Activated CD4-positive, alpha-beta T cell treated with anti-CD3 and anti-CD28 coated beads for 1 hour (primary cell): Measurements from ENCODE around the gene GUCY2F.

Source experiments
- DNase-seq: peaks from one replicate; pipeline ENCODE4 v3.0.0-alpha.2; 2020

Gene GUCY2F

GRCh38 chrX:109481986-109482385 lies at the start of gene GUCY2F:
GUCY2F (minus strand) TSS chrX:109482086; CDS start chrX:109475936, 6,150 bp downstream.
- DNase-seq, result no peak

GRCh38 chrX:109519001-109519400 lies 37.1 kb upstream of the GUCY2F start:
- no peak for DNase-seq

- no peak for DNase-seq
These were observed 29.2 kb upstream of the GUCY2F start for GRCh38 chrX:109511113-109511512.

GRCh38 chrX:109508915-109509314 lies 27.0 kb upstream of the GUCY2F start:
- DNase-seq, result no peak

GRCh38 chrX:109501176-109501575 lies 19.3 kb upstream of the GUCY2F start:
- no peak for DNase-seq

GRCh38 chrX:109498434-109498833 lies 16.5 kb upstream of the GUCY2F start:
- no peak for DNase-seq

- DNase-seq, result no peak
These were observed 7.3 kb upstream of the GUCY2F start for GRCh38 chrX:109489174-109489573.

- no peak for DNase-seq
These were observed 5.8 kb upstream of the GUCY2F start for GRCh38 chrX:109487640-109488039.

GRCh38 chrX:109485470-109486340 lies 3.8 kb upstream of the GUCY2F start:
- peak; percentile 12 for DNase-seq

GRCh38 chrX:109484886-109485285 lies 3.0 kb upstream of the GUCY2F start:
- DNase-seq, result no peak

GRCh38 chrX:109475174-109475891 lies 6.6 kb downstream of the GUCY2F start:
- no peak for DNase-seq

GRCh38 chrX:109472939-109473735 lies 8.7 kb downstream of the GUCY2F start:
- DNase-seq, result no peak

GRCh38 chrX:109464231-109464630 lies 17.7 kb downstream of the GUCY2F start:
- DNase-seq, result no peak

- no peak for DNase-seq
These were observed 18.1 kb downstream of the GUCY2F start for GRCh38 chrX:109463784-109464183.

- no peak for DNase-seq
These were observed 33.5 kb downstream of the GUCY2F start for GRCh38 chrX:109448282-109448938.

GRCh38 chrX:109441266-109441665 lies 40.6 kb downstream of the GUCY2F start:
- DNase-seq, result no peak

- DNase-seq, result no peak
These were observed 41.4 kb downstream of the GUCY2F start for GRCh38 chrX:109440475-109440874.

- no peak for DNase-seq
These were observed 72.7 kb downstream of the GUCY2F start for GRCh38 chrX:109409181-109409580.

- DNase-seq, result no peak
These were observed 78.0 kb downstream of the GUCY2F start for GRCh38 chrX:109403922-109404321.

- DNase-seq, result no peak
These were observed 82.1 kb downstream of the GUCY2F start for GRCh38 chrX:109399831-109400230.

GRCh38 chrX:109398833-109399232 lies 83.1 kb downstream of the GUCY2F start:
- no peak for DNase-seq

GRCh38 chrX:109398061-109398460 lies 83.8 kb downstream of the GUCY2F start:
- no peak for DNase-seq

GRCh38 chrX:109393859-109394258 lies 88.0 kb downstream of the GUCY2F start:
- no peak for DNase-seq
